ENCODE measurements around the gene MCL1.

DNA sequence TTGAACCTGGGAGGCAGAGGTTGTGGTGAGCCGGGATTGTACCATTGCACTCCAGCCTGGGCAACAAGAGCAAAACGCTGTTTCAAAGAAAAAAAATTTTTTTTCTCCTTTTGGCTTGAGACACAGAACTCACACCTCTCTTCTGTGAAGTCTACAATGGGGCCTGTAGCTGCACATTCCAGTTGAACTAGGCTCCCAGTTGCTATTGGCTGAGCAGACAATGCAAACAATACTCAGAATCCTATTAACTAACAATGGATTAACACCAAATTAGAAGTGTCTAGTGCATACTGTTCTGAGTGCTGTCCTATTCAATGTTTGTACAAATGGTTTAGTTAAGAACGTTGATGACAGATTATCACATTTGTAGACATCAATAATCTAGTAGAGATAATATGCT is 17.6 kb upstream of the MCL1 start:
- TF ChIP-seq, protein P1, sequence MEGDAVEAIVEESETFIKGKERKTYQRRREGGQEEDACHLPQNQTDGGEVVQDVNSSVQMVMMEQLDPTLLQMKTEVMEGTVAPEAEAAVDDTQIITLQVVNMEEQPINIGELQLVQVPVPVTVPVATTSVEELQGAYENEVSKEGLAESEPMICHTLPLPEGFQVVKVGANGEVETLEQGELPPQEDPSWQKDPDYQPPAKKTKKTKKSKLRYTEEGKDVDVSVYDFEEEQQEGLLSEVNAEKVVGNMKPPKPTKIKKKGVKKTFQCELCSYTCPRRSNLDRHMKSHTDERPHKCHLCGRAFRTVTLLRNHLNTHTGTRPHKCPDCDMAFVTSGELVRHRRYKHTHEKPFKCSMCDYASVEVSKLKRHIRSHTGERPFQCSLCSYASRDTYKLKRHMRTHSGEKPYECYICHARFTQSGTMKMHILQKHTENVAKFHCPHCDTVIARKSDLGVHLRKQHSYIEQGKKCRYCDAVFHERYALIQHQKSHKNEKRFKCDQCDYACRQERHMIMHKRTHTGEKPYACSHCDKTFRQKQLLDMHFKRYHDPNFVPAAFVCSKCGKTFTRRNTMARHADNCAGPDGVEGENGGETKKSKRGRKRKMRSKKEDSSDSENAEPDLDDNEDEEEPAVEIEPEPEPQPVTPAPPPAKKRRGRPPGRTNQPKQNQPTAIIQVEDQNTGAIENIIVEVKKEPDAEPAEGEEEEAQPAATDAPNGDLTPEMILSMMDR (IDR thresholded peaks at IDR 0.05; ENCODE audit: low read depth, low read length, poor library complexity, severe bottlenecking) = no peak
- no peak for TF ChIP-seq EZH2phosphoT487 (IDR thresholded peaks at IDR 0.05; ENCODE audit: borderline replicate concordance, low read length)

Data from DOHH2 (cell line).